ENCODE measurements around the gene HPGD. TPM values are rescaled to one million over a fixed set of nuclear protein-coding genes. Genes with fewer than 3 reads are reported as not detected.

Gene HPGD
- total and polyA plus RNA-seq, 7 donors, result 0.40 to 6.5 (median 0.98) TPM

- TF ChIP-seq CTCF (IDR thresholded peaks at IDR 0.05), result no peak
Measured at GRCh38 chr4:174553031-174553430, 30.7 kb upstream of the HPGD start.

GRCh38 chr4:174550541-174550940, 28.3 kb upstream of the HPGD start:
- no peak overlapping the region for H3K27ac ChIP-seq
- no peaks in the 10 kb centered on the region for H3K4me1 ChIP-seq
- H3K36me3 ChIP-seq (ENCODE audit: insufficient read depth in 1 of 2, low read depth in 1 of 2), result no peaks in the 10 kb centered on the region
- DNase-seq (no peak), ATAC-seq (no peak)
- H3K27me3 ChIP-seq (ENCODE audit: insufficient read depth in 3 of 3, low read length in 2 of 3), result no peaks in the 10 kb centered on the region
- intact Hi-C loops (cut with DNase I), result no loop called here
- no peaks in the 10 kb centered on the region for H3K9me3 ChIP-seq
- no peak for TF ChIP-seq CTCF (IDR thresholded peaks at IDR 0.05)
- no peak overlapping the region for H3K4me3 ChIP-seq

More at GRCh38 chr4:174553031-174553430, 30.7 kb upstream of the HPGD start:
- H3K4me3 ChIP-seq, result no peak overlapping the region
- H3K27ac ChIP-seq, result no peak overlapping the region
- intact Hi-C loops (cut with DNase I), result no loop called here
- DNase-seq, result no peak
- WGBS, 3 donors, result 85 to 90% (median 86%) methylated on average over 2 of the region's 2 CpGs
- H3K9me3 ChIP-seq, result no peaks in the 10 kb centered on the region
- H3K36me3 ChIP-seq (ENCODE audit: insufficient read depth in 1 of 2, low read depth in 1 of 2), result no peaks in the 10 kb centered on the region
- H3K27me3 ChIP-seq (ENCODE audit: insufficient read depth in 3 of 3, low read length in 2 of 3), result no peaks in the 10 kb centered on the region
- no peak for ATAC-seq
- no peaks in the 10 kb centered on the region for H3K4me1 ChIP-seq

- ATAC-seq (no peak), DNase-seq (no peak)
- 58 to 76% (median 69%) methylated on average over 1 of the region's 1 CpG for WGBS, 3 donors
- no peaks in the 10 kb centered on the region for H3K9me3 ChIP-seq
- no peaks in the 10 kb centered on the region for H3K27me3 ChIP-seq (ENCODE audit: insufficient read depth in 3 of 3, low read length in 2 of 3)
- TF ChIP-seq CTCF (IDR thresholded peaks at IDR 0.05), result no peak
- intact Hi-C loops (cut with DNase I), result no loop called here
- no peaks in the 10 kb centered on the region for H3K4me1 ChIP-seq
- no peaks in the 10 kb centered on the region for H3K36me3 ChIP-seq (ENCODE audit: insufficient read depth in 1 of 2, low read depth in 1 of 2)
- H3K4me3 ChIP-seq, result no peak overlapping the region
- no peak overlapping the region for H3K27ac ChIP-seq
Measured at GRCh38 chr4:174549721-174550120, 27.4 kb upstream of the HPGD start.

- no peak for ATAC-seq
- Histone ChIP-seq H3K4me1 (no peaks in the 10 kb centered on the region), H3K4me3 (no peak overlapping the region), H3K27me3 (ENCODE audit: insufficient read depth in 3 of 3, low read length in 2 of 3) (no peaks in the 10 kb centered on the region), H3K27ac (no peak overlapping the region), H3K36me3 (ENCODE audit: insufficient read depth in 1 of 2, low read depth in 1 of 2) (no peaks in the 10 kb centered on the region), H3K9me3 (no peaks in the 10 kb centered on the region)
- intact Hi-C loops (cut with DNase I), result no loop called here
- TF ChIP-seq CTCF (IDR thresholded peaks at IDR 0.05), result no peak
- no peak for DNase-seq
Measured at GRCh38 chr4:174545268-174545667, 23.0 kb upstream of the HPGD start.

- TF ChIP-seq CTCF (IDR thresholded peaks at IDR 0.05), result no peak
- ATAC-seq (no peak), DNase-seq (no peak)
- intact Hi-C loops (cut with DNase I), result no loop called here
- Histone ChIP-seq H3K27me3 (ENCODE audit: insufficient read depth in 3 of 3, low read length in 2 of 3) (no peaks in the 10 kb centered on the region), H3K4me3 (no peak overlapping the region), H3K27ac (no peak overlapping the region), H3K4me1 (no peaks in the 10 kb centered on the region), H3K36me3 (ENCODE audit: insufficient read depth in 1 of 2, low read depth in 1 of 2) (no peaks in the 10 kb centered on the region), H3K9me3 (no peaks in the 10 kb centered on the region)
- 77 to 83% (median 78%) methylated on average over 4 of the region's 4 CpGs for WGBS, 3 donors
Measured at GRCh38 chr4:174544496-174544895, 22.2 kb upstream of the HPGD start.
